ENCODE data around the gene ARHGAP6.
"Not testable (repeated sequence)": the region's sequence is repeated elsewhere in the genome, so short reads cannot be mapped to it uniquely, and the experiment has no call there.

ARHGAP6 gene

DNA sequence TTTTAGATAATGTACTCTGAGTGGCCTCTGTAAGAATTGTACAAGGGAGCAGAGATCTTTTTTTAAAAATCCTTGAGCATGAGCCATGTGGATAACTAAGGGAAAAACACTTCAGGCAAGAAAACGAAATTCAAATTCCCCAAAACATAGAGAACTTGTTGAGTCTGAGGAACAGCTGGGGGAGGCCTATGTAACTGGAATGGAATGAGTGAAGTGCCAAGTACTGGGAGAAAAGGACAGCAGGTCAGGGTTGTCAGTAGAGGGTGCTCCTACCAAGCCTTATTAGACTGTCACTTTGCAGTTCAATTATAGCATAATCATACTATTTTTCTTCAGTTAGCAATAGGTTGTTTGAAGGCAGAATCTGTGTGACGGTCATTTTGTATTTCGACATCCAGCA, 135.1 kb downstream of the ARHGAP6 start:
- Mint-ChIP-seq H3K9me3 (no peaks in the 10 kb centered on the region), H3K27ac (no peak overlapping the region), H3K27me3 (no peaks in the 10 kb centered on the region), H3K36me3 (no peaks in the 10 kb centered on the region), H3K4me3 (no peak overlapping the region), H3K4me1 (no peaks in the 10 kb centered on the region)

DNA sequence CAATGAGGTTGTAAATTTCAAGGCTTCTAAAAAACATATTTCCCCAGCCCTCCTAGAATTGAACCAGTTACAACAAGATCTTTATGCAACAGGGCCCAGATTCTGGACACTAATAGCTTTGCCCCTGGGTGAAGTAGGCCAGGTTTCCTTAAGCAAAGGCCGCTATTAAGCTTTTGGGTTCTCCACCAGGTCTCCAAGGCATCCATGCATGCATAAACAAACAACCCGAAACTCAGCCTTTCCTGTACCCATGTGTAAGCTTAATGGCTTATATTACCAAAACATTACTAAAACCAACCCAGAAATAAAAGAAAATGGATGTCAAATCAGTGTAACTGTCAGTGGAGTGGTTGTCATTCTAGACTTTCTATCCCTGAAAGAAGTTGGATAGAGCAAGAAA, 137.1 kb downstream of the ARHGAP6 start:
- Mint-ChIP-seq H3K27ac (no peak overlapping the region), H3K9me3 (no peaks in the 10 kb centered on the region), H3K4me1 (no peaks in the 10 kb centered on the region), H3K27me3 (peaks cover 2% of the 10 kb centered on the region), H3K36me3 (no peaks in the 10 kb centered on the region), H3K4me3 (no peak overlapping the region)

DNA sequence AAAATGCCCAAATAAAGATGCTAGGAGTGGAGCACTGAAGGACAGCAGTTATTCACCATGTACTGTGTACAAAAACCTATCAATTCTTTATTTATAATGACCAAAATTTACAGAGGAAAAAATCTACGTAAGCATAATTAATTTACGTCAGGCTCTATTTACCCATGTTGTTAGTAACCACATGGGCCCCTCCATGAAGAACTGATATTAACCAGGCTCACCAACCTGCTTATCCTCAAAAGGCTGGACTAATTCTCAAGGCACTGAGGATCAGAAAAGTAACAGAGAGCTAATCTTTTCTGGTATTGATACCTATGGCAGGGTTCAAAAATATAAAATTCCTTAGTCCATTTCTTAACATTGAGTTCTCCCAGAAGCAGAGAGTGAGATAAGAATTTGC, 140.0 kb downstream of the ARHGAP6 start:
- H3K27me3 Mint-ChIP-seq: peaks cover 2% of the 10 kb centered on the region
- H3K36me3 Mint-ChIP-seq: no peaks in the 10 kb centered on the region
- H3K9me3 Mint-ChIP-seq: no peaks in the 10 kb centered on the region
- no peak overlapping the region for H3K27ac Mint-ChIP-seq
- H3K4me1 Mint-ChIP-seq: no peaks in the 10 kb centered on the region
- no peak overlapping the region for H3K4me3 Mint-ChIP-seq

DNA sequence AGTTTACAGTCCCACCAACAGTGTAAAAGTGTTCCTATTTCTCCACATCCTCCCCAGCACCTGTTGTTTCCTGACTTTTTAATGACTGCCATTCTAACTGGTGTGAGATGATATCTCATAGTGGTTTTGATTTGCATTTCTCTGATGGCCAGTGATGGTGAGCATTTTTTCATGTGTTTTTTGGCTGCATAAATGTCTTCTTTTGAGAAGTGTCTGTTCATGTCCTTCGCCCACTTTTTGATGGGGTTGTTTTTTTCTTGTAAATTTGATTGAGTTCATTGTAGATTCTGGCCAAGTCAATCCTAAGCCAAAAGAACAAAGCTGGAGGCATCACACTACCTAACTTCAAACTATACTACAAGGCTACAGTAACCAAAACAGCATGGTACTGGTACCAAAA, 146.5 kb downstream of the ARHGAP6 start:
- not testable (repeated sequence) for H3K9me3 Mint-ChIP-seq, H3K4me3 Mint-ChIP-seq, H3K27me3 Mint-ChIP-seq, H3K27ac Mint-ChIP-seq, H3K36me3 Mint-ChIP-seq, H3K4me1 Mint-ChIP-seq

DNA sequence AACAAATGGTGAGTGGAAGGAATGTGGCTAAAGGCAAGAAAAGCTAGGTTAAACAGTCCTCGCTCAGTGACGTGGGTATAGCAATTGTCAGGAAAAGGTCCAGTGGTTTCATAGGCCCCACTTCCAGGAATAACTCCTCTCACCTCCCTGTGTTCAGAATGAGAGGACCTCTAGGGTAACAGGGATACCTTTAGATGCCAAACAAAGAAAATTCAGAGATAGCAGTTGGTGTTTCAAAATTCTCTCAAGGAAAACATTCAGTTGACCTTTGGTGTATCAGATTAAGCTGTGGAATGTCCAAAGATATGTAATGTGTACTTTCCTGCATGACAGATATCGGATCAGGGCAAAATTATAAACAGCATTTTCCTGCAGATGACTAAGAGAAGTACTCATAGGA, 155.9 kb downstream of the ARHGAP6 start:
- H3K27ac Mint-ChIP-seq: no peak overlapping the region
- peaks cover 5% of the 10 kb centered on the region for H3K27me3 Mint-ChIP-seq
- H3K36me3 Mint-ChIP-seq: no peaks in the 10 kb centered on the region
- no peaks in the 10 kb centered on the region for H3K9me3 Mint-ChIP-seq
- no peak overlapping the region for H3K4me3 Mint-ChIP-seq
- no peaks in the 10 kb centered on the region for H3K4me1 Mint-ChIP-seq

DNA sequence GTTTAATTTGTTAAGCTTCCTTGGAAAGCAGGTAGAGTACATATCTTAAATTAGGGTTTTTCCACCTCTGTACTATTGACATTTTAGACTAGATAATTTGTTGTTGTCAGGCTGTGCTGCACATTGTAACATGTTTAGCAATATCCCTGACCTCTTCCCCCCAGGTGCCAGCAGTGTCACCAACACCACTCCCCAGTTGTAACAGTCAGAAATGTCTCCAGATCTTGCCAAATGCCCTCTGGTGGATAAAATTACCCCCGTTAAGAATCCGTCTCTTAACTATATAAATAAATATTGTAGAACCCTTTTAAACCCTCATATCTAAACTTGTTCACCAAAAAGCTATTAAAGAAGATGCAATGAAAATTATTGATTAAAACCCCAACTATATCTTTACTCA, 161.5 kb downstream of the ARHGAP6 start:
- no peaks in the 10 kb centered on the region for H3K9me3 Mint-ChIP-seq
- H3K4me3 Mint-ChIP-seq: no peak overlapping the region
- no peaks in the 10 kb centered on the region for H3K4me1 Mint-ChIP-seq
- H3K36me3 Mint-ChIP-seq: no peaks in the 10 kb centered on the region
- H3K27ac Mint-ChIP-seq: no peak overlapping the region
- H3K27me3 Mint-ChIP-seq: peaks cover 4% of the 10 kb centered on the region

DNA sequence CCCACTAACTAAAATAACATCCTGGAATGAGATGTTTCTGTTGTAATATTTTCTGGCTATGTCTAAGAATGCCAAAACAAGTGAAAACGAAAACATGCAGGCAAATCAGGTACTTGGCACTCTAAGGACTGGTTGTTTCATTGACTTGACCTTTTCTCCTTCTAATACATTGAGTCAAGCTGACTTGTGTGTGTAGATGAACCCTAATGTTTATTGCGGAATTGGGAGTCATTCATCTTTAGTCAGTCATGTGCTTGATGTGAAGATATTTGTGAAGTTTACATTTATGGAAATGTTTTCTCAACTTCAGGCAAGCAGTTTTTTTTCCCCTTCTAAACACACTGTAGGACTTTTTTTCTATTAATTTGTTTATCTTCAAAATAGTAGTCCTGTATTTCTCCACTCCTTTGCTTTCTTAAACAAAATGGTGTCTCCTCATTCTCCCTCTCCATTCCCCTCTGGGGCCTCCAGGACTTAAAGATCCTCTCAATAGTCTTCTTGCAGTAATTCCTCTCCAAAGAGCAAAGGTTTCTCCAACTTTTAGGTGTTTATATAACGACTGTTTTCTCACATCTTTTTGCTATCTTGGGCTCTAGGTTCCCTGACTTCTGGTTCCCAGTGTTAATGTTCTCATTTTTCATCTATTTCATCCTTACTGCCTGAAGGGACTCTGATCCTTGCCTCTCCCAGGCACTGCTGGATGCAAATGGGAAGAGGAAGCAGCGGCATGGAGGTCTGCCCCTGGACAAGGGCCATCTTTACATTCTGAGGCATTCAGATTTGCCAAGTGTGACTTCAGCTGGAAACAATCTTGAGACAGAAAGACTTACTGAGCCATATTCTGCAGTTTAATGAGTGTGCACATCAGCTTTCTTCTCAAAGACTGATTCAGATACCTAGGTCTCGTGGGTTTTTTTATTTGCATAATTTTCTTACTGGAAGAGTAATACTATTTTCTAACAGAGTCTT, 166.4 kb downstream of the ARHGAP6 start:
- H3K27ac Mint-ChIP-seq: no peak overlapping the region
- no peaks in the 10 kb centered on the region for H3K36me3 Mint-ChIP-seq
- H3K4me1 Mint-ChIP-seq: no peaks in the 10 kb centered on the region

DNA sequence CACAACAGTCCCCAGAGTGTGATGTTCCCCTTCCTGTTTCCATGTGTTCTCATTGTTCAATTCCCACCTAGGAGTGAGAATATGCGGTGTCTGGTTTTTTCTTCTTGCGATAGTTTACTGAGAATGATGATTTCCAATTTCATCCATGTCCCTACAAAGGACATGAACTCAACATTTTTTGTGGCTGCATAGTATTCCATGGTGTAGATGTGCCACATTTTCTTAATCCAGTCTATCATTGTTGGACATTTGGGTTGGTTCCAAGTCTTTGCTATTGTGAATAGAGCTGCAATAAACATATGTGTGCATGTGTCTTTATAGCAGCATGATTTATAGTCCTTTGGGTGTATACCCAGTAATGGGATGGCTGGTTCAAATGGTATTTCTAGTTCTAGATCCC, 174.3 kb downstream of the ARHGAP6 start:
- not testable (repeated sequence) for H3K4me1 Mint-ChIP-seq, H3K4me3 Mint-ChIP-seq, H3K9me3 Mint-ChIP-seq, H3K27me3 Mint-ChIP-seq, H3K36me3 Mint-ChIP-seq, H3K27ac Mint-ChIP-seq

More for the DNA sequence above, 166.4 kb downstream of the ARHGAP6 start:
- Mint-ChIP-seq H3K9me3 (no peaks in the 10 kb centered on the region), H3K27me3 (no peaks in the 10 kb centered on the region), H3K4me3 (no peak overlapping the region)

DNA sequence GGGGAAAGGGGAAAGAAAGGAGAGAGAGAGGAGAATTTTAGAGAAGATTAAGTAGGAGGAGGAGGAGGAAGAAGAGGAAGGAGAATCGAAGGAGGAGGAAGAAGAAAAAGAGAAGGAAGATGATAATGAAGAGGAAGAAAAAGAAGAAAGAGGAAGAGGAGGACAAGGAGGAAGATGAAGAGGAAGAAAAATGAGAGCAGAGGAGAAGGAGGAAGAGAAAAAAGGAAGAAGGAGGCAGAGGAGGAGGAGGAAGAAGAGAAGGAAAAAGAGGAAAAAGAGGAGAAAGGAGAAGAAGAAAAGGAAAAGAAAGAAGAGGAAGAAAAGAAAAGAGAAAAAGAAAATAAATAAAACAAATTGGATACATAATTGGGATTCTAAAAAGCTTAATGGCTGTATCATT, 181.4 kb downstream of the ARHGAP6 start:
- Mint-ChIP-seq H3K27me3 (peaks cover 1% of the 10 kb centered on the region), H3K4me3 (no peak overlapping the region), H3K36me3 (no peaks in the 10 kb centered on the region), H3K4me1 (no peaks in the 10 kb centered on the region), H3K9me3 (no peaks in the 10 kb centered on the region), H3K27ac (no peak overlapping the region)

DNA sequence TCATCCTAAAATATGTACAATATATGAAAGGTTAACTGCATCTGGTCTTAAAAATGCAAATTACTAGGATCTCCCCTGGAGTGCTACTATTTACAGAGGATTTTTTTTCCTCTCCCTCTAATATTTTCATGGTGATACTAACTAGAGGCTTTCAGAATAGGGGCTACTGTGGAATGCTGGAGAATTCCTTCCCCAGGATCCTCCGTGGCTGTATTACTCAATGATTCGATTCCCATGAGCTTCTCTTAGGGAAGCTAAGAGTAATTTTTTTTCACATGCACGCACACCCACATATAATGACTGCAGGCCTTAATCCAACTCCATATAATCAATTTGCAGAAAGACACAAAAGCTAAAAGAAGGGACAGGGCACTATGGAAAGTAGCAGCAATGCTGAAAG, 184.7 kb downstream of the ARHGAP6 start:
- no peak overlapping the region for H3K4me3 Mint-ChIP-seq
- no peaks in the 10 kb centered on the region for H3K9me3 Mint-ChIP-seq
- H3K27me3 Mint-ChIP-seq: peaks cover 6% of the 10 kb centered on the region
- no peak overlapping the region for H3K27ac Mint-ChIP-seq
- H3K36me3 Mint-ChIP-seq: no peaks in the 10 kb centered on the region
- no peaks in the 10 kb centered on the region for H3K4me1 Mint-ChIP-seq

DNA sequence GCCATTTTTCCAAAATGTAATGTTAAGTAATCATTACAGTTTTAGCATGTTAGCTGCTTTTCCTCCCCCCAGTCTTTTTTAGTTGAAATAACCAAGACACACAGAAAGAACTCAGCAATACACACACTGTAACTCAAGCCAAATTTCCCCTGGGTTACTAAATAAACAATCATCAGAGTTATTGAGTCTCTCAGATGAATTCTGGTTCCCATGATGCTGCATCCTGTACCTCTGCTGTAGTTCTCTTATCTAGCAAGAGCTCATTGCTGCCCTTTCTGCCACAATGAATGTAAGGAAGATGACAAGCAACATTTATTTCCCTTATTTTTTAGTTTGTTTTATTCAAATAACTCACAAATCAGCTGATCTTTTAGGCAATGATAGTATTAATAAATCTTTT, 185.1 kb downstream of the ARHGAP6 start:
- no peaks in the 10 kb centered on the region for H3K36me3 Mint-ChIP-seq
- H3K9me3 Mint-ChIP-seq: no peaks in the 10 kb centered on the region
- no peak overlapping the region for H3K4me3 Mint-ChIP-seq
- no peaks in the 10 kb centered on the region for H3K4me1 Mint-ChIP-seq
- H3K27me3 Mint-ChIP-seq: peaks cover 6% of the 10 kb centered on the region
- no peak overlapping the region for H3K27ac Mint-ChIP-seq

DNA sequence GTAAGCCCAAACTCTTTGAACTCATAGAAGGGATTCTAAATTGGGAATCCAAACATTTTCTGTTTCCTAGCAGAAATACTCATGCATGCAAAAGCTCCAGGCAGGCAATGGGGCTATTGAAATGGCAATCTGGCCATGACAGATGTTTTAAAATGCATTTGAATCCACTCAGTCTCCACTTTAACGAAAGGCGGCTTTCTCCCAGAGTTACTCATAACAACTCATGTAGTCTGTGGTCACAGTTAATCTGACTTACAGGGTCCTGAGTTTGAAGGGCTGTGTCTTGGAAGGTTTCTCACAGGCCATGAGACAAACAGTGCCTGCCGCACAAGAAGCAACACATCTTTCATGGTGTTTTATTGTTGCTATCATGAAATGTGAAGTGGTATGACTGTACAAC, 186.8 kb downstream of the ARHGAP6 start:
- Mint-ChIP-seq H3K9me3 (no peaks in the 10 kb centered on the region), H3K27ac (no peak overlapping the region), H3K4me1 (no peaks in the 10 kb centered on the region), H3K36me3 (no peaks in the 10 kb centered on the region), H3K4me3 (no peak overlapping the region), H3K27me3 (peaks cover 6% of the 10 kb centered on the region)

DNA sequence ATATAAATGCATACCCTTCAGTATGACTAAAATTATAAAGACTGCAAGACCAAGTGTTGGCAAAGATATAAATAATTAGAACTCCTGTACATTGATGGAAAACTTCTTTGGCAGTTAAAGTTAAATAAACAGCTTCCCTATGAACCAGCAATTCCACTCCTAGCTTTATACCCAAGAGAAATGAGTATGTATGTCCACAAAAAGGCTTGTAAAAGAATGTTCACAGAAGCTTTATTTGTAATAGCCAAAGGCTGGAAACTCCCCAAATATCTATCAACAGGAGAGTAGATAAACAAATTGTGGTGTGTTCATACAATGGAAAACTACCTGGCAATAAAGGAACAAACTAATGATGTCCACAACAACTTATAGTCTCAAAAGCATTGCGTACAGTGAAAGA, 187.7 kb downstream of the ARHGAP6 start:
- no peak overlapping the region for H3K27ac Mint-ChIP-seq
- H3K9me3 Mint-ChIP-seq: no peaks in the 10 kb centered on the region
- H3K4me3 Mint-ChIP-seq: no peak overlapping the region
- H3K4me1 Mint-ChIP-seq: no peaks in the 10 kb centered on the region
- peaks cover 6% of the 10 kb centered on the region for H3K27me3 Mint-ChIP-seq
- no peaks in the 10 kb centered on the region for H3K36me3 Mint-ChIP-seq

DNA sequence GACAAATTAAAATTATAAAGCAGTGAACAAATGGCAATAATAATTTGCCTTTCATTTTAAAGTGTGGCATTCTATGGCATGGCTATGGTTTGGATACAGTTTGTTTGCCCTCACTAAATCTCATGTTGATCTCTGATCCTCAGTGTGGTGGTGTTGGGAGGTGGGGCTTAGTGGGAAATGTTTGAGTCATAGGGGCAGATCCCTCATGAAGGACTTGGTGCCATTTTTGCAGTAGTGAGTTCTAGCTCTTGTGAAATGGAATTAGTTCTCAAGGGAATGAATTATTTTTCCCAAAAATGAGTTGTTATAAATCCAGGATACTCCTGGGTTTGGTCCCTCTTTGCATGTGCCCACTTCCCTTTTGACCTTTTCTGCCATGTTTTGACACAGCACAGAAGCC, 191.1 kb downstream of the ARHGAP6 start:
- H3K36me3 Mint-ChIP-seq: no peaks in the 10 kb centered on the region
- no peaks in the 10 kb centered on the region for H3K4me1 Mint-ChIP-seq
- no peak overlapping the region for H3K27ac Mint-ChIP-seq
- H3K27me3 Mint-ChIP-seq: peaks cover 7% of the 10 kb centered on the region
- H3K4me3 Mint-ChIP-seq: no peak overlapping the region
- H3K9me3 Mint-ChIP-seq: no peaks in the 10 kb centered on the region

DNA sequence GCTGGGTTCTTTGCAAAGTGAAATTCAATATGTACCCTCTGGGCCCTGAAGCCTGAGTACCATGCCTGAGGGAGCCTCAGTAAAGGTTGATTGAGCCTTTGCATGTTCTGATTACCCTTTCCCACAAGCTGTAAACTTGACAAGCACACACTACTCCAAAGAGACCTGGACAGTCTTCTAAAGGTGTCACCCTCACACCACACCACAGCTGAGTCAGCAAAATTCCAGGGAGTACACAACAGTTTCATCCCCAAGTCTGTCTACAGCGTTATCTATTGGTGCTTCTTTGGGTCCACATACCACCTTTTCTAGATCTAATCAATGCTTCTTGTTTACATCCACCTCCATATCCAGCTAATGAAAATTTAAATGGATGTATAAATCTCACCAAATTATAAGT, 191.7 kb downstream of the ARHGAP6 start:
- Mint-ChIP-seq H3K9me3 (no peaks in the 10 kb centered on the region), H3K27ac (no peak overlapping the region)

DNA sequence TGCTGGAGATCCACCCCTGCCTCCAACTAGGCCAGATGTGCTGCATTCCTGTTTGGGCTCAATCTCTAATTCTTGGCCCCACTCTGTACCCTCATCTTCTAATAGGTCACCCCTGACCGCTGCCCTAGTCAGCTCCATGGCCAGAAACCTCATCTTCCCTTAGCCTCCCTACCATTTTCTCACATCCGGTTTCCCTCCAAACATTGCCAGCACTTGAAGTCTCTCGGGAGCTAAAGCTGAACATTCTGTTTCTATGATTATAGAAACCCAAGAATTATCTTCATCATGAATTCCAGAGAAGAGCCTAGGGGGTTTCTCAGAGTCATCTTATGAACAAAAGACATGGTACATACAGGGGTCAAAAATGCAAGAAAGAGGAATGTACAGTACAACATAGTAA, 192.8 kb downstream of the ARHGAP6 start:
- no peak overlapping the region for H3K4me3 Mint-ChIP-seq
- H3K27me3 Mint-ChIP-seq: peaks cover 5% of the 10 kb centered on the region
- no peaks in the 10 kb centered on the region for H3K4me1 Mint-ChIP-seq
- no peaks in the 10 kb centered on the region for H3K36me3 Mint-ChIP-seq
- H3K27ac Mint-ChIP-seq: no peak overlapping the region
- no peaks in the 10 kb centered on the region for H3K9me3 Mint-ChIP-seq

More for the DNA sequence above, 191.7 kb downstream of the ARHGAP6 start:
- H3K36me3 Mint-ChIP-seq: no peaks in the 10 kb centered on the region
- H3K27me3 Mint-ChIP-seq: peaks cover 7% of the 10 kb centered on the region
- no peak overlapping the region for H3K4me3 Mint-ChIP-seq
- H3K4me1 Mint-ChIP-seq: no peaks in the 10 kb centered on the region

DNA sequence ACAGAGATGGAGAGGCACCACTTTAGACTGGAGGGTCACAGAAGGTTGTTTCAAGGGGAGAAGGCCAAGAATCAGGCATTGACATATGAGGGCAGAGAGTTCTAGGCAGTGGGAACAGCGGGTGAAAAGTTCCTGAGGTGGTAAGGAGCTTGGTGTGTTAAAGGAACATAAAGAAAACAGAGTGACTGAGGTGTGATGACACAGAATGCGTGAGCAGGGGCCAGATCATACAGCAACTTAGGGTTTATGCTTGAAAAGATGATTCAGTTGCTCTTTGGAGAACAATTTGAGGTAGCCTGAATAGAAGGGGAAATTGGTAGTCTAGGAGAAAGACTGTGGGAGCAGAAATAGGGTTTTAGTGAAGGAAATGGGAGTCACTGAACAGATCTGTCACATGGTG, 193.3 kb downstream of the ARHGAP6 start:
- Mint-ChIP-seq H3K36me3 (no peaks in the 10 kb centered on the region), H3K27me3 (peaks cover 4% of the 10 kb centered on the region), H3K4me3 (no peak overlapping the region), H3K9me3 (no peaks in the 10 kb centered on the region), H3K4me1 (no peaks in the 10 kb centered on the region), H3K27ac (no peak overlapping the region)

Data from activated naive CD4-positive, alpha-beta T cell treated with anti-CD3 and anti-CD28 coated beads, Interleukin-2, amount 50 U/mL, for 24 hours (primary cell).